Limb (tissue), 2 donors: ENCODE measurements around the gene ZSCAN12.

Experiments used
- DNase-seq, 2 donors: peaks; one replicate each; pipeline ENCODE4 v3.0.0-alpha.2; 2016; ENCODE audit errors: extremely low spot score in 2 of 2

ZSCAN12 gene

DNA sequence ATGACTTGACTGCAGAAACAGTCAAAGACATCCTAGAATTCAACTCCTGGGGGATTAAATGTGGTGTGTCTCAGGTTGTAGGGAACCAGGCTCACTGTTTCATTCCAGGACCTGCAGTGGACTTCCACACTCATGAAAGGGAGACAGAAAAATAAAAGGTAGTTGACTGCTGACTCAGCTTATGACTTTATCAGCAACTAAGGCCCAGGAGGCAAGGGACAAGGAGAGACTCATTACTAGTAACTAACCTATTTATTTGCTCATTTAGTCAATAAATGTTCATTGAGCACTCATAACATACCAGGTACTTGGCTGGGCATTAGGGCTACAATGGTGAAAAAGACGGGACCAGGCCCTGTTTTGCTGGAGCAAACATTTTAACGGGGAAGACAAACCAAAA, 66.5 kb downstream of the ZSCAN12 start:
- no peak for DNase-seq

DNA sequence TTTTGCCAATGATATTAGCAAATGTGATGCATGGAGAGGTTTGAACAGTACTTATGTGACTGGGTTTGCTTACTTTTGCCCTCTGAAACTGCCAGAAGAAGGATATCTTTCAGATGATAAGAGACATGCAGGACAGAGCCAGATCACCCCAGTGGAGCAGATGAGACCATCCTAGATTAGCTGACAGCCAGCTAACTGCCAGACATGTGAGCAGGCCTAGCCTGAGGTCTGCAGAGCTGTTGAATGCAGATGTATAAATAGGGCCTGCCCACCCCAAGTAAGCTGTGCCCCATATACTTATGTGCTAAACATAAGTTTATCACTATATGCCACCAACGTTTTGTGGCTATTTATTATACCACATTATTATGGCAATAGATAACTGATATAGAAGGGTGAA, 69.5 kb downstream of the ZSCAN12 start:
- no peak for DNase-seq
